GM21619 (cell line): ENCODE data around the gene CES4A.
"Not testable (repeated sequence)": the region's sequence is repeated elsewhere in the genome, so short reads cannot be mapped to it uniquely, and the experiment has no call there.

Source experiments
- ATAC-seq: cut with Tn5 transposase; IDR thresholded peaks from one replicate; pipeline ENCODE4 v1.9.1; 2021; ENCODE audit not compliant: unreplicated experiment

CES4A gene

DNA sequence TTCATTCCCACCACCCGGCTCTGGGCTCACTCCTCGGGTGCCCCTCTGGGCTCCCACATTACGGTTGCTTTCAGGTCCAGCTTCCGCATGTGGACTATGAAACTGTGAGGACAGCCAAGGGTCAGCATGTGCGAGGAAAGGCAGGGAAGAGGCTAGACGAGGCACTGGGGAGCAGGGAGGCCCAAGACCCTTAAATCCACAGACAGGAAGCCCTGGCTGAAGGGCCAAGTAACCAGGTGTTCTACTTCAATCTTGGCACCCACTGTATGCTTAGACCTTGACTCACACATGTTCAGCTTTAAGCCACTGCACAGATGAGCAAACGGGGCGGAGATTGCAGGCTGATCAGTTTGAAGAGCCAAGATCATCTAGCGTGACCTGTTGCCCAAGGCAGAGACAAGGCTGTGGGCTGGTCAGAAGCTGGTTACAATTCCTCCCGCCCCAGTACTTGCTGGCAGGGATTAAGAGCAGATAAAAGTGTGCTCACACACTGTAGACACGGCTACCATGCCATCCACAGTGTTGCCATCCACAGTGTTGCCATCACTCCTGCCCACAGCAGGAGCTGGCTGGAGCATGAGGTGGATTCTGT is at the start of gene CES4A:
CES4A (plus strand) TSS at position 393 of the 592 bp plus-strand sequence; CDS start at position 577, 184 bp downstream.
- no peak for ATAC-seq

DNA sequence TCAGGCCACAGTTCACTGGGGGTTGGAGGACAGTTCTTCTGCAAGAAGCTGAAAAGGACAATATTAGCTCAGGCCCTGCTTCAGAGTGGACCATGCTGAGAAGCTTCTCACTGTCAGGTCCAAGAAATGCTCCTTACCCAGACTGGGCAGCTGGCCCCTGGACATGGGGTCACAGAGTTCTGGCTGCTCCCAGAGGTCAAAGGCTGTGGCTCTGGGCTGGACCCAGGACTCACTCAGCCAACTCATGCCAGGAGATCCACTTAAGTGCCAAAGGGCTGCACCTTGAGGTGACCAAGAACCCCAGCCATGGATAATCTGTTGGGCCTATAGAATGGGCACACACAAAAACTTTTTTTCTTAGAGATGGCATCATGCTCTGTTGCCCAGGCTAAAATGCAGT is 49.0 kb upstream of the CES4A start:
- ATAC-seq, result no peak

DNA sequence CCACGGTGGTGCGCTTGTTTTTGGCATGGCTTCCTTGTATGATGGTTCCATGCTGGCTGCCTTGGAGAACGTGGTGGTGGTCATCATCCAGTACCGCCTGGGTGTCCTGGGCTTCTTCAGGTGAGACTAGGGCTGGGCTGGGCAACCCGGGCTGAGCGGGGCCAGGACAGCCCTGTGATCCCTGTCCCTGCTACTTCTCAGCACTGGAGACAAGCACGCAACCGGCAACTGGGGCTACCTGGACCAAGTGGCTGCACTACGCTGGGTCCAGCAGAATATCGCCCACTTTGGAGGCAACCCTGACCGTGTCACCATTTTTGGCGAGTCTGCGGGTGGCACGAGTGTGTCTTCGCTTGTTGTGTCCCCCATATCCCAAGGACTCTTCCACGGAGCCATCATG is 48.2 kb upstream of the CES4A start:
- no peak for ATAC-seq

DNA sequence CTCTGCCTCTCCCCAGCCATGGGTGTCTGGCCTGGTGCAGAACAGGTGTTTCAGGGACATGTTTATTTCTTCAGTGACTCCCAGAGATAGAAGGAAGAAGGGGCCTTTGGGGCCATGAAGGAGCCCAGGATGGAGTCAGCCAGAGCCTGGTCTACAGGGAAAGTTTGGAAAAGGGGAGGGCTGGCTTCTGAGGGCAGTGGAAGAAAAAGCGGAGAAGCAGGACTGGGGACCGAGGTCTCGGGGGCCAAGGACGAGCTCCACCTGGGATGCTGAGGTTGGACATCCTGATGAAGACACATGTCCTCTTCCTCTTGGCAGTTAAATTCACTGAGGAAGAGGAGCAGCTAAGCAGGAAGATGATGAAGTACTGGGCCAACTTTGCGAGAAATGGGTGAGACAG is 45.4 kb upstream of the CES4A start:
- no peak for ATAC-seq

DNA sequence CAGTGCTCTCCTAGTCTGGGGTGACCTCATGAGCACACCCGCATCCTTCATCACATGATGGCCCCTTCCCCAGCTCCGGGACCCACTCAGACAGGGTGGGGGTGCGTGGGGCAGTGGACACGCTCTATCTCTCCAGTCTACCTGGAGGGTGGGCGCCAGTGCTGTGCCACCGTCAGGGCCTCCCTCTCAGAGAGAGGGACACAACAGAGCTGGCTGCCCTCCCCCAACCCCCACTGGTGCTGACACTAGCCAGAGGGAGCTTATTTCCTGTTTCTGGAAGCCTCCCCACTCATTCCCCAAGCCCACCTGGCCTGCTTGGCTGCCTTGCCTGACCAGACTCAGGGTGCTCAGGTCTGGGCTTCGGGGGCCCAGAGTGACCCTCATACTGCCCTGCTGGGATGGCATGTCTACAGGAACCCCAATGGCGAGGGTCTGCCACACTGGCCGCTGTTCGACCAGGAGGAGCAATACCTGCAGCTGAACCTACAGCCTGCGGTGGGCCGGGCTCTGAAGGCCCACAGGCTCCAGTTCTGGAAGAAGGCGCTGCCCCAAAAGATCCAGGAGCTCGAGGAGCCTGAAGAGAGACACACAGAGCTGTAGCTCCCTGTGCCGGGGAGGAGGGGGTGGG is 44.8 kb upstream of the CES4A start:
- ATAC-seq, result no peak

DNA sequence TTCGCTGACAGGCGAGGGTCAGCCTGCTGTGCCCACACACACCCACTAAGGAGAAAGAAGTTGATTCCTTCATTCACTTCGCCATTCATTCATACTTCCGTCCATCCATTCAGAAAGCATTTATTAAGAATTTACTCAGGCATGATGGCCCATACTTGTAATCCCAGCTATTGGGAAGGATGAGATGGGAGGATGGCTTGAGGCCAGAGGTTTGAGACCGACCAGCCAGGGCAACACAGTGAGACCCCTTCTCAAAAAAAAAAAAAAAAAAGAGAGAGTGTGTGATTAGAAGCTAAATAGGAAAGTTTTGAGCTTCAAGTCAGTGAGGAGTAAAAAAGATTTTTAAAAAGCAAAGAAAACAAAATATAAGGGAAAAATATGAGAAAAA is 44.3 kb upstream of the CES4A start:
- no peak for ATAC-seq

DNA sequence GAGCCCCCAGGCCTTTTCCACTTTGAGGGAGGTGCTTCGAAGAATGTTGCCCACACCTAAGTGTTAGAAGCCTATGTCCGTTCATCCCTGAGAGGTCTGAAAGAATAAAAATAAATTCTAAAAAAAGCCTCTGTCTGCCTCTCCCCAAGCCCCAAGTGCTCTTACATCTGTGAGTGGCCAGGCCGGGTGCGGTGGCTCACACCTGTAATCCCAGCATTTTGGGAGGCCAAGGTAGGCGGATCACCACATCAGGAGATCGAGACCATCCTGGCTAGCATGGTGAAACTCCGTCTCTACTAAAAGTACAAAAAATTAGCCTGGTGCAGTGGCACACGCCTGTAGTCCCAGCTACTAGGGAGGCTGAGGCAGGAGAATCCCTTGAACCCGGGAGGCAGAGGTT is 43.4 kb upstream of the CES4A start:
- ATAC-seq, result not testable (repeated sequence)

DNA sequence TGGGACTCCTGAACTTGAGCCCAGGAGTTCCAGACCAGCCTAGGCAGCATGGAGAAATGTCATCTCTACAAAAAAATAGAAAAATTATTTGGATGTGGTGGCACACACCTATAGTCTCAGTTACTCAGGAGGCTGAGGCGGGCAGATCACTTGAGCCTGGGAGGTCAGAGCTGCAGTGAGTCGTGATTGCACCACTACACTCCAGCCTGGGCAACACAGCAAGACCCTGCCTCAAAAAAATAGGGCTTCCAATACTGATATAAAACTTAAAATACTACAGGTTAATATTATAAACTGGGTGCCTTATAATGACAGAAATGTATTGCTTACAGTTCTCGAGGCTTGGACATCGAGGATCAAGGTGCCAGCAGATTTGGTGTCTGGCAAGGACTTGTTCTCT is 42.5 kb upstream of the CES4A start:
- no peak for ATAC-seq

DNA sequence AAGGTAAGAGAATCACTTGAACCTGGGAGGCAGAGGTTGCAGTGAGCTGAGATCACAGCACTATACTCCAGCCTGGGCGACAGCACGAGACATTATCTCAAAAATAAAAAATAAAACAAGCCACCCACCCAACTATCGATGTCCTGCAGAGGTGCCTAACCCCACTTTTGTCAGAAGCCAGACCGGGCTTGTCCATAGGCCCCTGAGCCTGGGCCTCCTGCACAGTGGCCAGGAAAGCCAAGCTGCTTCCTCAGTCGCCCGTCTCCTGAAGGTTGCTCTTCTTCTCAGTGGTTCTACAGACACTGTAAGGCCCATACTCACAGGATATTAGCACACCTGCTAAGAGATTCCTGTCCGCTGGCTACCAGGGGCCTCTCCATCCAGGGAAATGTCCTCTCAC is 41.8 kb upstream of the CES4A start:
- no peak for ATAC-seq

DNA sequence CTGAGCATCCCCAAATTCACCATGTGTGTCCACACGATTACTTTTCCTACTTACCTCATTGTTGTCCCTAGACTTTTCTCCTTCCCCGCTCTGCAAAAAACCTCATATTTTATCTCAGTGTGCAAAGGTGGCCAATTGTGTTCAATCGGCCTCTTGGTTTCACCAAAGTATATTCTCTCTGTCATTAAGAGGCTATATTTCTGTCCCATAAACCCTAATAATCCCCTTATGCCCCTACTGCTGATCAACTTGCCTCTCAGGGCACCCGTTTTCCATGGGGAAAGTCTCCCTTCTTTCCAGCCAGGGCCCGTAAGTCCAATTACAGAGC is 41.5 kb upstream of the CES4A start:
- no peak for ATAC-seq

DNA sequence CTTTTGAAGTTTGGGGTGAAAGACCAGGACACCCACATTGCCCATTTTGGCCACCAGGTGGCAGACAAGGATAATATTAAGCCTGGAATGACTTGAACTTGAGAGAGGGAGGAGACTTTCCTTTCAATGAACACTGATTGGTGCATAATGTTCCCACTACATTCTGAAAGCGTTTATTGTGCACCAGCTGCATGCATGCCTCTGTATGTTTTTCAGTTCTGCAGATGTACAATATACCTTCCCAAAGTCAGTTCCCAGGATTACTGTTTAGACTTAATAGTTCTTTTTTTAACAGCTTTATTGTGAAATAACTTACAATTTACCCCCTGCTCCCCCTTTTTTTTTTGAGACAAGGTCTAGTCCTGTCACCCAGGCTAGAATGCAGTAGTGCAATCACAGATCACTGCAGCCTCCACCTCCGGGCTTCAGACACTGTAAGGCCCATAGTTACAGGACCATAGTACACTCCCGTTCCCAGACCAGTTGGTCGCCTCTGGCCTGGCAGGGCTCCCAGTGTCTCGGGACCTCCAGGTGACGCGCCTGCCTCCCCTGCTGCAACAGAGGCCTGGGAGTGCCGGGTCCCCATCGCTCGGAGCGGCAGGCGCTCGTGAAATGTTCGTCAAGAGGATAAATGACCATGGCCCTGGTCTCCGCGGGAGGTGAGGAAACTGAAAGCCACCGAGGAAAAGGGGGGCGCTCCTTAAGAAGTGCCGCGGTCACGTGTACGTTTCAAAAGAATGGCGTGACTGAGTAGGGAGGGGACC is 40.9 kb upstream of the CES4A start:
- ATAC-seq, result peak; percentile 72

DNA sequence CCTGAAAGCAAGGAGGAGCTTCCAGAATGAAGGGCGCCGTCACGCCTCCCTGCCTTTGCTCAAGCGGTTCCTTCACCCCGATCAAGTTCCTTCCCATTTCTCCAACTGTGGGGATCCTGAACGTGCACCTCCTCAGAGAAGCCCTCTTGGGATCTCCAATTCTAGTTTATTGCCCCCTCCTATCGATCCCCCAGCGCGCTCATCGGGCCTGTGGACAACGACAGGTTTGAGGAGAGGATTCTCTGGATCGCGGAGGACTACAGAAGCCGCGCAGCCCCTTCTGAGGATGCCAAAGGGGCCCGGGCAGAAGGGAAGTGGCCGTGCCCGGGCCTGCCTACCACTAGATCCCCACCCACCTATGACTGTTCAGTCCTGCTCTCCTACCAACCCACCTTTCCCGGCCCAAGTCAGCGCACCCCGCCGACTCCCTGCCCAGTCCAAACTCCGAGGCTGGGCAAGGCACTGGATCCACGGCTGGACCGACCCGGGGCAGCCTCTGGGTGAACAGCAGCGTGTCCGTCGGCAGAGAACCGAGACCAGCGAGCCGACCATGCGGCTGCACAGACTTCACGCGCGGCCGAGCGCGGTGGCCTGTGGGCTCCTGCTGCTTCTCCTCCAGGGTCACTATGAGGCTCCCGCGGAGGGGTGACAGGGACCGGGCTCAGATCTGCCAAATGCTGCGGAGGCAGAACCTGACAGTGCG is 40.1 kb upstream of the CES4A start:
- no peak for ATAC-seq

DNA sequence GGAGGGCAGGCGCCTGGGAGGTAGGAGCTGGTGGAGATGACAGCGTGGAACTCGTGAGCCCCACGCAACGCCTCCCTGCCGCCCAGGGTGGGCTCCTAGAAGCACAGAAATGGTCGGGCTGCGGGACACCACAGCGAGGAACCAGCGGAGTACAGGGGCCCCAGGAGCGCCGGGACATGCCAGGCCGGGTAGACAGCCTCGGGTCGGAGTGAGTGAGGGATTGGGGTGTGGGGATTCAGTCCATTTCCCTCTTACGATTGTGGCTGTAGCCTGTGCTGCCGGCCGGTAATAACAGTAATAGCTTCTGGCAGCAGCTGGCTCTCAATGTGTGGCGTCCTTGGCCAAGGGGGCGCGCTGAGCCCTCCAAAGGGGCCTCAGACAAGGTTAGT is 39.6 kb upstream of the CES4A start:
- ATAC-seq, result no peak

DNA sequence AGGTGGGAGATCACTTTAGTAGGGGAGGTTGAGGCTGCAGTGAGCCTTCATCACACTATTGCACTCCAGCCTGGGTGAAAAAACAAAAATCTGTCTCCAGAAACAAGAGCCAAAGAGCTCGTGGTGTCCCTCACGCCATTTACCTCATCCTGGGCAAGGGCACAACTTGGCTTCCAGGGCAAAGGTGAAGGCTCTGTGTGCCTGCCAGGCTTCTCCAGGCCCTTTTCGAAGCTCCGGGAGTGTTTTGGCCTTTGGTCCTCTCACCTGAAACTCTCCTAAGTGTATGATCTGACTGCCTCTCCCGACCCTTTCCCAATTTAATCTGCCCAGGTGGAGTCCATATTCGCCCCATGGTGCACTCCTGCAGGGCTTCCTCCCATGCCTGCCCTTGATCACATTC is 38.9 kb upstream of the CES4A start:
- ATAC-seq, result no peak

DNA sequence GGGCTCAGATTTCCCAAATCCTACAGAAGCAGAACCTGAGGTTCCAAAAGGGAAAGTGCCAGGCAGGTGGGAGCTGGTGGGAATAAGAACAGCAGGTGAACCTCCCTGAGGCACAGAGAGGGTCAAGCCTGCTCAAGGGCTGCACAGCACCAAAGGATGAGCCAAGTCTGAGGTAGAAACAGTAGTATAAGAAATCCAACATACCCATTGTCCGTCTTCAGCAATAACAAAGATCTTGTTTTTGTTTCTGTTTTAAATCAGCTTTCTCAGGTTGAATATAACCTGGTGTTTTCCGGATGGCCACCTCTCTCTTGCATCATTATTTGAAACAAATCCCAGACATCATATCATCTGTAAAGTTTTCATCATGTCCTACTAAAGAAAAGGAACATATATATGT is 38.0 kb upstream of the CES4A start:
- no peak for ATAC-seq

DNA sequence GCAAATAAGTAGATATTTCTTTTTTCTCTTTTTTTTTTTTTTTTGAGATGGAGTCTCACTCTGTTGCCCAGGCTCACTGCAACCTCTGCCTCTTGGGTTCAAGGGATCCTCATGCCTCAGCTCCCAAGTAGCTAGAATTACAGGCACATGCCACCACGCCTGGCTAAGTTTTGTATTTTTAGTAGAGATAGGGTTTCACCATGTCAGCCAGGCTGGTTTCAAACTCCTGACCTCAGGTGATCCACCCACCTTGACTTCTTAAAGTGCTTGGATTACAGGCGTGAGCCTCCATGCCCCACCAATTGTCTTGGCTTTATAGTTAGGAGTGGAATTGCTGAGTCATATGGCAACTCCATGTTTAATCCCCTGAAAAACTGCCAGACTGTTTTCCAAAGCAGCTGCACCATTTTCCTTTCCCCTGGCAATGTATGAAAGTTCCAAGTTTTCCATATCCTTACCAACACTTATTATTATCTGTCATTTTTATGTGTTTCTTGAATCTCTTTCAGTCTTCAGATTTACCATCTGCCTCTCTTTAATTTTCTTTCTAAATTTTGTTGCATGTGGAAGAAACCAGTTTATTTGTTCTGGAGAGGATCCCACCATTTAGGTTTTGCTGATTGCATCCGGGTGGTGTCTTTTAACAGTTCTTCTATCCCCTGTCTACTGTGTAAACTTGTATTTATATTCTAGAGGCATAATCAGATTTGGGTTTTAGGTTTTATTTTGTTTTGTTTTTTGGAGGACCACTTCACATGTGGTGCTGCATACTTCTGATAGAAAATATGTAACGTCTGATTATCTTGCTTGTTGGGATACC is 37.2 kb upstream of the CES4A start:
- no peak for ATAC-seq

DNA sequence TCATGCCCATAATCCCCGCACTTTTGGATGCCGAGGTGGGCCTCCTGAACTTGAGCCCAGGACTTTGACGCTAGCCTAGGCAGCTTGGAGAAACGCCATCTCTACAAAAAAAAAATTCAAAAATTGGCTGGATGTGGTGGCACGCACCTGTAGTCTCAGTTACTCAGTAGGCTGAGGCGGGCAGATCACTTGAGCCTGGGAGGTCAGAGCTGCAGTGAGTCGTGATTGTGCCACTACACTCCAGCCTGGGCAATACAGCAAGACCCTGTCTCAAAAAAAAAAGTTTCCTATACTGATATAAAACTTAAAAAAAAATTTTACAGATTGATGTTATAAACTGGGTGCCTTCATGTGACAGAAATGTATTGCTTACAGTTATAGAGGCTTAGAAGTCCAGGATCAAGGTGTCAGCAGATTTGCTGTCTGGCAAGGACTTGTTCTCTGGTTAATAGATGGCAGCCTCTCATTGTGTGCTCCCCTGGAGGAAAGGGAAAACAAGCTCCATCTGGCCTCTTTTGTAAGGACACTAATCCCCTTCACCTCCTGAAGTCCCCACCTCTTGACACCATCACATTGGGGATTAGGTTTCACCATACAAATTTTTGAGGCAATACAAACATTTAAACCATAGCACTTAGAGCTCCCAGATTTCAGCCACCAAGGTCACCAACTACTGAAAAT is 35.8 kb upstream of the CES4A start:
- ATAC-seq, result no peak

DNA sequence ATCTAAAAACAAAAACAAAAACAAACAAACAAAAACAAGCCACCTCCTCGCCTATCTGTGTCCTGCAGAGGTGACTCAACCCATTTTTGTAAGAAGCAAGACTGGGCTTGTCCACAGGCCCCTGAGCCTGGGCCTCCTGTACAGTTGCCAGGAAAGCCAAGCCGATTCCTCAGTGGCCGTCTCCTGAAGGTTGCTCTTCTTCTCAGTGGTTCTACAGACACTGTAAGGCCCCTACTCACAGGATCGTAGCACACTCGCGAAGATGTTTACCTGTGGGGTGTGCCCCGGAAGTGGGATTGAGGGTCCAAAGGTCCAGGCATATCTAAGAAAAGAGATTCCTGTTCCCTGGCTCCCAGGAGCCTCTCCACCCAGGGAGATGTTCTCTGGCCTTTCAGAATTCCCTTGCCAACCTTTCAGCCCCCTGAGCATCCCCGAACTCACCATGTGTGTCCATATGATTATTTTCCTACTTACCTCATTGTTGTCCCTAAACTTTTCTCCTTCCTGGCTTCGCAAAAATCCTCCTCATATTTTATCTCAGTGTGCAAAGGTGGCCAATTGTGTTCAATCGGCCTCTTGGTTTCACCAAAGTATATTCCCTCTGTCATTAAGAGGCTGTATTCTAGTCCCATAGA is 34.8 kb upstream of the CES4A start:
- ATAC-seq, result no peak

DNA sequence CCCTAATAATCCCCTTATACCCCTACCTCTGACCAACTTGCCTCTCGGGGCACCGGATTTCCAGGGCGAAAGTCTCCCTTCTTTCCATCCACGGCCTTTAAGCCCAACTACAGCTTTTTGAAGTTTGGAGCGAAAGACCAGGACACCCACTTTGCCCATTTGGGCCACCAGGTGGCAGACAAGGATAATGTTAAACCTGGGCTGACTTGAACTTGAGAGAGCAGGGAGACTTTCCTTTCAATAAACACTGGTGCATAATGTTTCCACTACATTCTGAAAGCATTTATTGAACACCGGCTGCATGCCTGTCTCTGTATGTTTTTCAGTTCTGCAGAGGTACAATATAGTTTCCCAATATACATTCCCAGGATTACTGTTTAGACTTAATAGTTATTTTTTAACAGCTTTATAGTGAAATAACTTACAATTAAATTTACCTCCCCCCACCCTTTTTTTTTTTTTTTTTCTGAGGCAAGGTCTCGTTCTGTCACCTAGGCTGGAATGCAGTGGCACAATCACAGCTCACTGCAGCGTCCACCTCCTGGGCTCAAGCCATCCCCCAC is 34.2 kb upstream of the CES4A start:
- no peak for ATAC-seq
